GM18502 (cell line): ENCODE data around the gene APBB2.
A peak's percentile ranks its signal among the peaks of the same experiment; 100 is the strongest.

Experiments used
- ATAC-seq: cut with Tn5 transposase; IDR thresholded peaks from one replicate; pipeline ENCODE4 v1.9.1; 2021; ENCODE audit warnings: mild to moderate bottlenecking; ENCODE audit not compliant: unreplicated experiment, poor library complexity

APBB2 gene

GRCh38 chr4:40954088-40954668 lies 260.2 kb downstream of the APBB2 start:
- no peak for ATAC-seq

DNA sequence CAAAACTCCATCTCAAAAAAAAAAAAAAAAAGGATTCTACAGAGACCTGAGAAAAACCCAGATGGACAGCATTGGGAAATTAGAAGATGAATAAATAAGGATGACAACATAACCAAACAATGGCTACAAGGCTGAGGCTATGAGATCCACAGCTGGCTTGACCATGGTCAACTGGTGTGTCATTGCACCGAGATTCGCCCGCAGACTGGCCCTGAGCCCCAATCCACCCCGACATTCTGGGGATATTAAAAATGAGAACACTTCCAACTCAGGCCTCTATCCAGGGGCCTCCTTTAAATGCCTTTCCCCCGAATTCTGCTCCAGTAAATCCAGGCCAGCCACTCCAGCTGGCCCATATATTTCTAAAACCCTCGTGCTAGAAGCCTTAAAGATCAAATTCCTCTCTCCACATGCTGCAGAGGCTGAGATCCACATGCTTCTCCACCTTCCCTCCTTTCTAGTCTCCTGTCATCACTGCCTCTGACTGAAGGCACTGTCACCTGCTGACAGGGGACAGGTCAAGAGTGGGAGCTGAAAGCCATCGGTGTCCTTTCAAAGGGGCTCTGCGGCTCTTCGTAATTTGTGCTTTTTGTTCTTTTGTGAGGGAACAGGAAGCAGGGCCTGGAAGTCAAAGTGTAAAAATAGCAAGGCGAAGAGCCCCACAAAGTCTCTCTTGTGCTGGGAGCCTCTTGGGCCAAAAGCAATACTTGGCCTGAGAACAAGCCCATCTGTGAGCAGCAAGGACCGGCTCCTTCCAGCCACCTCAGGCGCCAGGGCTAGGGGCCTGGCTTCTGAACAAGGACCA lies 260.9 kb downstream of the APBB2 start:
- ATAC-seq: no peak

DNA sequence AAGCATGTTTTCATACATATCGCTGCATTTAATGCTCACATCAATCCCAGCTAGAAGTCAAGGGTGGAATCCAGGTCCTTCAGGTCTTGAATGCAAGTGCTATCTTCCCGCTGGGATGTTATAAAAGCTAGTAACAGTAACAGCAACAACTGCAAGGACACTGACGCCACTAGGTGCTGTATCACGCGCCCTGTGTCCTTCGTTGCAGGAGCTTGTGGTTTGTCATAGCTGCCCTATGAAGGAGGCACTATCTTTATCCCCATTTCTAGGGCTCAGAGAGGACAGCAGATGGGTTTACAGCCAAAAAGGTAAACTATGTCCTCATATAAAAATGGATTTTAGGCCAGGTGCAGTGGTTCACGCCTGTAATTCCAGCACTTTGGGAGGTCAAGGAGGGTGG lies 261.7 kb downstream of the APBB2 start:
- no peak for ATAC-seq

GRCh38 chr4:40952217-40952616 lies 262.1 kb downstream of the APBB2 start:
- no peak for ATAC-seq

DNA sequence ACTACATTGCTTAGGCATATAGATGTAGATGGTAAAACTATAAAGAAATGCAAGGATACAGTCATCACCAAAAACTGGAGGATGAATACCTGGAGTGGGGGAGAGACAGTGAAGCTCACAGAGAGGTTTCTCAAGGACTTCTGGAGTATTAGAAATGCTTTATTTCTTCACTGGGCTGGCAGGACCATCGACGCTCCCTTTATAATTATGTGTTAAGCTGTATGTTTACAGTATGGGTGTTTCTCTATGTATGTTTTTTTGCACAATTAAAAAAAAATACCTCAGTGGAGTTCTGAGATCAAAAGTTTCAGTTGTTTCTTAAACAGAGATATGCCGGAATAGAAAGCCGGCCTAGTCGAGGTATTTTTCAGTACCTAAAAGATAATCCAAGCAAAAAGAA lies 263.3 kb downstream of the APBB2 start:
- no peak for ATAC-seq

GRCh38 chr4:40949358-40950100 lies 264.8 kb downstream of the APBB2 start:
- no peak for ATAC-seq

DNA sequence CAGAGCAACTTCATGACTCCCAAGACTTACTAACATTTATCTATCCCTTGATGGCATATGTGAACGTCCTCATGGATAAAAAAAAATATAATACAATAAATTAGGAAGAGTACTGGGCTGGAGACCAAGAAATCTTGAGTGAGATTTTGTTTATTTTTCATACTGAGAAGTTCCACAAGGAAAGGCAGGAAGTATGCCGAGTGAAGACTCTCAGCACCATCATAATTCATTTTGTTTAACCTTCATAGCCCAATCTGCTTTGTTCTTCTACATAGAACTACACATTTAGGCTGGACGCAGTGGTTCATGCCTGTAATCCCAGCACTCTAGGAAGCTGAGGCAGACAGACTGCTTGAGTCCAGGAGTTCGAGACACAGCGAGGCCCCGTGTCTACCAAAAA lies 266.3 kb downstream of the APBB2 start:
- no peak for ATAC-seq

GRCh38 chr4:40946652-40947051 lies 267.7 kb downstream of the APBB2 start:
- ATAC-seq: no peak

GRCh38 chr4:40940756-40941155 lies 273.6 kb downstream of the APBB2 start:
- no peak for ATAC-seq

DNA sequence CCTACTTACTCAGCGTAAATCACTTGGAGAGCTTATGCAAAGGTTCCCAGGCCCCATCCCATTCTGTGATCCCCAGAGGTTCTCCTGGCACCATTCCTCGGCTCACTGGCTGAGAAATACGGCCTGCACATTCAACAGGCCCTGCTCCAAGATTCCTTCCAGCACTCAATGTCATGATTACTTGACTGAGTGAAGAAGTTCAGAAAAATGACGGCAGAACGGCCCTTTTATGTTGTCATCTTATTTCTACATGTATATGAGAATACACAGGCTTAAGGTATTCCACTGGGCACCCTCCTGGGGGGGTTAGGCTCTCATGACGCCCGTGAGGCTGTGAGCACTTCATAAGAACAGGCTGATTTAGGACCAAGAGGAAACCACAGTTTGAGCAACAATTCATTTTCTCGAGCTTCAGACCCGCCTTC lies 274.0 kb downstream of the APBB2 start:
- no peak for ATAC-seq

GRCh38 chr4:40939856-40940255 lies 274.5 kb downstream of the APBB2 start:
- no peak for ATAC-seq

GRCh38 chr4:40938337-40938736 lies 276.0 kb downstream of the APBB2 start:
- ATAC-seq: no peak

- no peak for ATAC-seq
Measured at GRCh38 chr4:40937140-40937725, 277.1 kb downstream of the APBB2 start.

DNA sequence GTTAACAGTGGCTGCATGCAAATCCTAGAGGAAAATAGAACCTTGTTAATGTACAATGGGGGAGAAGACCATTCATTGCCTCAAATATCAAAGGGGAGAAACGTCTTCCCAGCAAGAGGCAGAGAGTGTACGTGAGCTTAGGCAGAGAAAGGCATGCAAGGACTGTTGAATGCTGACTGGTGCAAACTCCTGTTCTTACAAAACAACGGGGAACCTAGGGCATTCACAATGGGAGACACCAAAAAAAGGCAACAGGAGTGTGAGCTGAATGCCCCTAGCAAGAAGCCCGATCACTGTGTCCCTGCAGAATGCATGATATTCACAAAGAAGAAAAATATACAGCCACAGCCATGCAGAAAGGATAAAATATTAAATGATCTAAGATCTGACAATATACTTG lies 279.7 kb downstream of the APBB2 start:
- ATAC-seq: no peak

DNA sequence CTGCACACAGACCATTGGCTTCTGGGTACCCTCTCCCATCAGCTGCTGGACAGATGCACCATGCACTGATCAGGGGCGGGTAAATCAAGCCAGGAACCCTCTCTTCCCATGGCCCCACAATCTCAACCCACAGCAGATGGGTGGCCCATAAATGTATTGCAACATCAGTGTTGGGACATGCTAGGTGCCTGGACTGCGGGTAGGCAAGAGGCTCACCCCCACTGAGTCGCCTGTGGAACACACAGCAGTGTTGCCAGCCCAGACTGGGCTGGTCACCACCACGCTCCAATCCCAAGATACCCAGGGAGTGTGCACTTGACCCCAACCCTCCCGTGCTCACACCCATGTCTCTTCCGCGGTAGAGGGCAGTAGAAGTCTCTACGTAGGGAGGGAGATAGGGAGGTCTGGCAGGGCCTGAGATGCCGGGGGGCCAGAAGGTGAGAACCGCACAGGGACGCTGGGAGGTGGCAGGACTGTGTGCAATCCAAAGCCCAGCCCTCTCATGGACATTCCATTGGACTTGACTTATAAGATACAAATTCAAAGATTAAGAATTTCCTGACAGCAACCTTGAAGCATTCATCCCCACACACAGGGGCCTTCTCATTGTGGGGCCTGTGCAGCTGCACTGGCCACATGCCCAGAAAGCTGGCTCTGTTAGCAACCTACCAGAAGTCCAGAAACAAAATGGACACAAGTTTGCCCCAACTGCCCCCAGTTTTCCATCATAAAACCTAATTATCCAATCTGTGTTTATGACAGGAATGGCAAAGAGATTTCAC lies 280.9 kb downstream of the APBB2 start:
- ATAC-seq: no peak

GRCh38 chr4:40931841-40932240 lies 282.5 kb downstream of the APBB2 start:
- ATAC-seq: no peak

- no peak for ATAC-seq
Measured at GRCh38 chr4:40931238-40931637, 283.1 kb downstream of the APBB2 start.

DNA sequence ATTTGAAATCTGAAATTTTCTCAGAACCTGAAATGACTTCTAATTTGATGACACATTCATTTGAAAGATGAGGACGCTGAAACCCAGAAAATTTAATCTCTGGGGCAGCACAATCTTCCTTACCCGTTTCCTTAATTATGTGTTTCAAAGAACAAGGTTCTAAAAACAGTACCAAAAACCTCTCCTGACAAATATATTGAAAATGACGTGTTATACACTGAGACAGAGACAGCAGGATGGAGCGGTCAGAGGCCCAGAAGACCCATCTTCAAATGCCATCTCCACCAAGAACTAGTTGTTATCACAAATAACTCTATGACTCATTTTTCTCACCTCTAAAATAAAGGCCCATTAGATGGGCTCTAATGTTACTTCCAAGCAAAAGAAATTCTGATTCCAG lies 287.3 kb downstream of the APBB2 start:
- ATAC-seq: no peak

GRCh38 chr4:40924793-40925117 lies 289.6 kb downstream of the APBB2 start:
- no peak for ATAC-seq

DNA sequence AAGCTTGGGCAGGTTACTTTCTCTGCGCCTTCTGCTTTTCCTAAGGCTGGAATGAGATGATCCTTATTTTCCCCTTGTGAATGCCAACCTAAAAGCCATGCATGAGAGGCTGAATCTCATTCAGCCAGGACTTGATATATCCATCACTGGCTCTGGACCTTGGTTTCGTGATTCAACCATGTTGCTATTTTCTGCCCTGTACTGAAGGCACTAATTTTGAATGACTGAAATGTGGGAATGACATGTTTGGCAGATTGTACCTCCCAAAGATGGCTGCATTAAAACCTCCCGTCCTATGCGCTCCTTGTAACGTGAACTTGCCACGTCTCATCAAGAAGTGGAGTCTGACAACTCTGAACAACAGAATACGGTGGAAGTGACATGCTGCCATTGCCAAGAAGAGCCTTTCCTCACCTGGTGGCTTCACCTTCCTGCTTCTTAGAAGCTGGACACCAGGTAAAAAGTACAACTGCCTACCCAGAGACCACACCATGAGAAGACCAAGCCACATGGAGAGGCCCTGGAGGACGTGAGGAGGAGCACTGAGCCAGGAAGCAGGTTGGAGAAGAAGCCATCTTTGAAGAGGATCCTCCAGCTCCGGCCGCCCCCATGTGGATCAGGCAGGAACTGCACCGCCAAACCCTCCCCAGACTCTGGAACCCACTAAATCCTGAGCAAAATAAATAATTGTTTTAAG lies 290.1 kb downstream of the APBB2 start:
- ATAC-seq: peak; percentile 90
